Thoracic aorta (tissue), 2 donors: ENCODE results near the gene PLXNB1. TPM values are rescaled to one million over a fixed set of nuclear protein-coding genes. Genes with fewer than 3 reads are reported as not detected.

Source experiments
- ATAC-seq: fragments of 150-250 bp; one replicate; pipeline ENCODE4 v1.8.0; 2017; ENCODE audit warnings: low read depth; ENCODE audit not compliant: insufficient number of reproducible peaks, low FRiP score
- DNase-seq: peaks from one replicate; pipeline ENCODE4 v3.0.0-alpha.2; 2020; ENCODE audit warnings: low spot score
- H3K27ac ChIP-seq, 2 donors: fragments of 200-600 bp; sonication (generic); 1 replicate in 1 of 2; 2 replicates in 1 of 2; pipeline ENCODE4 v1.5.1; 2016; ENCODE audit warnings: mild to moderate bottlenecking in 2 of 2, moderate library complexity in 2 of 2
- H3K27me3 ChIP-seq: fragments of 200-600 bp; sonication (generic); replicated peaks from 2 replicates; pipeline ENCODE4 v1.6.0; 2016; ENCODE audit warnings: mild to moderate bottlenecking; ENCODE audit not compliant: insufficient read depth
- H3K36me3 ChIP-seq: fragments of 200-600 bp; sonication (generic); one replicate; pipeline ENCODE4 v1.5.1; 2016
- H3K4me1 ChIP-seq, 2 donors: fragments of 200-600 bp; sonication (generic); 1 replicate in 1 of 2; 2 replicates in 1 of 2; pipeline versions ENCODE4 v1.5.1 to v1.6.0; 2016; ENCODE audit warnings: low read depth in 2 of 2, mild to moderate bottlenecking in 1 of 2; ENCODE audit not compliant: control insufficient read depth in 1 of 2
- H3K4me3 ChIP-seq: fragments of 200-600 bp; sonication (generic); 2 replicates; pipeline ENCODE4 v1.5.1; 2016; ENCODE audit warnings: mild to moderate bottlenecking
- H3K9me3 ChIP-seq: fragments of 200-600 bp; sonication (generic); 2 replicates; pipeline ENCODE4 v1.5.1; 2016
- CTCF ChIP-seq: fragments of 200-600 bp; sonication (generic); IDR thresholded peaks from one replicate; pipeline ENCODE4 v1.5.1; 2019; ENCODE audit warnings: antibody characterized with exemption
- total RNA-seq, 2 donors: library from RNA; depleted of rRNA; stranded (reverse); fragments of >200 nt; gene quantifications; one replicate each; pipeline versions ENCODE4 v1.1.0 to v1.2.3, GENCODE V29; 2016

Gene PLXNB1
- total RNA-seq, 2 donors from 2014 or later, result 177 to 210 TPM

GRCh38 chr3:48423241-48423882 lies 6.5 kb downstream of the PLXNB1 start:
- Histone ChIP-seq H3K36me3 (peaks cover 36% of the 10 kb centered on the region), H3K4me1 (peaks cover 34 to 69% of the 10 kb centered on the region in 2 donors), H3K9me3 (no peaks in the 10 kb centered on the region), H3K4me3 (no peak overlapping the region), H3K27me3 (no peaks in the 10 kb centered on the region), H3K27ac (peak overlapping the region in 1 of 2 donors; percentile 15)
- DNase-seq (no peak), ATAC-seq (no peak)
- no peak for TF ChIP-seq CTCF

DNA sequence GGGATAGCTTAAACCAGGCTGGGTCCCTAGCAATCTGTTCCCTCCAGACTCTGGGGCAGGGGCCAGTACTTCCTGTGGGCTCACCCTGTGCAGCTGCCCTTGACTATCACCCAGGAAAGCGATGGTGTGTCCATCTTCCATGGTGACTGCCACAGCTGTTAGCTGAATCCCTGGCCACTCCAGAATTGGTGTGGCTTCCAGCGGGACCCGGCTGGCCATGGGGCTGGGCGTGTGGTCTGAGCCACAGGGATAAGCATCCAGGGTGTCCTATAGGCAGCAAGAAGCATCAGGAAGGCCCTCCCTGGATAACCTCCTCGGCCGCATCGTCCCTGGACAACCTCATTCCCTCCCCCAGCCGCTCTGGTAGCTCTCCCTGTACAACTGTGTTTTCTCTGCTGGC lies 7.2 kb downstream of the PLXNB1 start:
- Histone ChIP-seq H3K9me3 (no peaks in the 10 kb centered on the region), H3K4me1 (peaks cover 29 to 62% of the 10 kb centered on the region in 2 donors), H3K27ac (no peak overlapping the region), H3K36me3 (peaks cover 42% of the 10 kb centered on the region), H3K27me3 (no peaks in the 10 kb centered on the region), H3K4me3 (no peak overlapping the region)
- TF ChIP-seq CTCF, result no peak
- DNase-seq (no peak), ATAC-seq (no peak)

GRCh38 chr3:48422272-48422671 lies 7.6 kb downstream of the PLXNB1 start:
- ATAC-seq (no peak), DNase-seq (no peak)
- Histone ChIP-seq H3K36me3 (peaks cover 47% of the 10 kb centered on the region), H3K27me3 (no peaks in the 10 kb centered on the region), H3K27ac (peak overlapping the region in 1 of 2 donors; percentile 21), H3K4me1 (peaks cover 26 to 58% of the 10 kb centered on the region in 2 donors), H3K9me3 (no peaks in the 10 kb centered on the region), H3K4me3 (no peak overlapping the region)
- no peak for TF ChIP-seq CTCF

DNA sequence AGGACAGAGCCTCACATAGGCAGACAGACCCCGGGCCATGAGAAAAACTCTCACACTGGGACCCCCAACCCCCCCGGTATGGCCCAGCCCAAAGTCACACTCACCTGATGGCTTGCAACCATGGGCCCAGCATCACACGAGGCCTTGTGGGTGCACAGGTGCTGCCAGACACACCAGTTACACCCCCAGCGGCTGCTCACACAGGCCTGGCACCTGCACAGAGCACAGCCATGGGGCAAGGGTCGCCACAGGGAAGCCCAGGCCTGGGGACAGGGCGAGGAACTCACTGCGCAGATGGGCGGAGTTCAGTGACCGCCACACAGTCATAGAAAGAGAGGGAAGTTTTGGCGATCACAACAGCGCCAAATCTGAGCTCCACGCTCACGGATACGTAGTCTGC lies 9.3 kb downstream of the PLXNB1 start:
- Histone ChIP-seq H3K36me3 (peaks cover 63% of the 10 kb centered on the region), H3K4me1 (peaks cover 13 to 41% of the 10 kb centered on the region in 2 donors), H3K4me3 (no peak overlapping the region), H3K9me3 (no peaks in the 10 kb centered on the region), H3K27ac (no peak overlapping the region), H3K27me3 (no peaks in the 10 kb centered on the region)
- TF ChIP-seq CTCF, result no peak
- DNase-seq (no peak), ATAC-seq (no peak)

DNA sequence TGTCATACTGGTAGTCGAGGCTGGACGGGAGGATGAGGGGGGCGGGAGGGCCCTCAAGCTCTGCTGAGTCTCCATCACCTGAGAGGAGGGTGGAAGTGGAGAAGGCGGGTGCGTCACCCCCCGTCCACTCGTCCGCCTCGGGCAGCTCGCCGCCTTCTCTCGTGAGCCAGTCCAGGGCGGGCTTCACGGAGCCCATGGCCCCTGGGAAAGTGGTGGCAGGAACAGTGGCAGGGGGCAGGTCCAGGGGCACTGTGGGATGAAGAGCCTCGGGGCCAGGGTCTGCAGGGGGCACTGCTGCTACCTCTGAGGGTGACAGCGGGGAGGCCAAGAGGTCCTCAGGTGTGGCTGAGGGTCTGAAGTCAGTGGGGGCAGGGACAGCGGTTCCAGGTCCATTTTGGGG lies 10.3 kb downstream of the PLXNB1 start:
- peaks cover 4 to 40% of the 10 kb centered on the region in 2 donors for H3K4me1 ChIP-seq
- H3K36me3 ChIP-seq, result peaks cover 72% of the 10 kb centered on the region
- H3K4me3 ChIP-seq, result no peak overlapping the region
- no peaks in the 10 kb centered on the region for H3K9me3 ChIP-seq
- no peak for DNase-seq
- no peak for ATAC-seq
- no peak for TF ChIP-seq CTCF
- H3K27ac ChIP-seq, result no peak overlapping the region
- H3K27me3 ChIP-seq, result no peaks in the 10 kb centered on the region
